ENCODE results near the gene UGT2B11.
"Not testable (repeated sequence)": the region's sequence is repeated elsewhere in the genome, so short reads cannot be mapped to it uniquely, and the experiment has no call there.

DNA sequence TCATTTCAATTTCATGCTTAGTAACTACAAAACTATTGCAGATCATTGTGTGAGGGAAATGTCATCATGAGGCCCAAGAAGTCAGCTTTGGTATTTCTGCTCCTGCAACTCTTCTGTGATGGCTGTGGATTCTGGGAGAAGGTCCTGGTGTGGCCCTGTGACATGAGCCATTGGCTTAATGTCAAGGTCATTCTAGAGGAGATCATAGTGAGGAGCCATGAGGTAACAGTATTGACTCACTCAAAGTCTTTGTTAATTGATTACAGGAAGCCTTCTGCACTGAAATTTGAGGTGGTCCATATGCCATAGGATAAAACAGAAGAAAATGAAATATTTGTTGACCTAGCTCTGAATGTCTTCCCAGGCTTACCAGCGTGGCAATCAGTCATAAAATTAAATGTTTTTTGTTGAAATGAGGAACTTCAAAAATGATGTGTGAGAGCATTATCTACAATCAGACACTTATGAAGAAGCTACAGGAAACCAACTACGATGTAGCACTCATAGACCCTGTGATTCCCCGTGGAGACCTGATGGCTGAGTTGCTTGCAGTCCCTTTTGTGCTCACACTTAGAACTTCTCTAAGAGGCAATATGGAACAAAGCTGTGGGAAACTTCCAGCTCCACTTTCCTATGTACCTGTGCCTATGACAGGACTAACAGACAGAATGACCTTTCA, 28.2 kb upstream of the UGT2B11 start:
- TF ChIP-seq POLR2A (IDR thresholded peaks at IDR 0.05) = not testable (repeated sequence)
- TF ChIP-seq, protein P1, sequence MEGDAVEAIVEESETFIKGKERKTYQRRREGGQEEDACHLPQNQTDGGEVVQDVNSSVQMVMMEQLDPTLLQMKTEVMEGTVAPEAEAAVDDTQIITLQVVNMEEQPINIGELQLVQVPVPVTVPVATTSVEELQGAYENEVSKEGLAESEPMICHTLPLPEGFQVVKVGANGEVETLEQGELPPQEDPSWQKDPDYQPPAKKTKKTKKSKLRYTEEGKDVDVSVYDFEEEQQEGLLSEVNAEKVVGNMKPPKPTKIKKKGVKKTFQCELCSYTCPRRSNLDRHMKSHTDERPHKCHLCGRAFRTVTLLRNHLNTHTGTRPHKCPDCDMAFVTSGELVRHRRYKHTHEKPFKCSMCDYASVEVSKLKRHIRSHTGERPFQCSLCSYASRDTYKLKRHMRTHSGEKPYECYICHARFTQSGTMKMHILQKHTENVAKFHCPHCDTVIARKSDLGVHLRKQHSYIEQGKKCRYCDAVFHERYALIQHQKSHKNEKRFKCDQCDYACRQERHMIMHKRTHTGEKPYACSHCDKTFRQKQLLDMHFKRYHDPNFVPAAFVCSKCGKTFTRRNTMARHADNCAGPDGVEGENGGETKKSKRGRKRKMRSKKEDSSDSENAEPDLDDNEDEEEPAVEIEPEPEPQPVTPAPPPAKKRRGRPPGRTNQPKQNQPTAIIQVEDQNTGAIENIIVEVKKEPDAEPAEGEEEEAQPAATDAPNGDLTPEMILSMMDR (IDR thresholded peaks at IDR 0.05 in 4 of 5, conservative IDR thresholded peaks at IDR 0.05 in 1 of 5) = not testable (repeated sequence)
